HEK293T (cell line): ENCODE results near the gene SLC47A2.

Experiments used
- ARNT ChIP-seq: fragments of 450-650 bp; IDR thresholded peaks from 2 replicates; pipeline ENCODE4 v1.6.1; 2017; ENCODE audit warnings: mild to moderate bottlenecking
- BHLHE40 ChIP-seq: fragments of 450-650 bp; IDR thresholded peaks from 2 replicates; pipeline ENCODE4 v1.6.1; 2016; ENCODE audit warnings: mild to moderate bottlenecking, moderate library complexity, borderline replicate concordance
- ELF4 ChIP-seq: fragments of 450-650 bp; IDR thresholded peaks from 2 replicates; pipeline ENCODE4 v1.6.1; 2017; ENCODE audit warnings: antibody characterized with exemption
- FOXA1 ChIP-seq: fragments of 450-650 bp; IDR thresholded peaks from 2 replicates; pipeline ENCODE4 v1.6.1; 2016; ENCODE audit warnings: mild to moderate bottlenecking
- FOXK2 ChIP-seq: fragments of 450-650 bp; IDR thresholded peaks from 2 replicates; pipeline ENCODE4 v1.6.1; 2016; ENCODE audit warnings: mild to moderate bottlenecking
- FOXM1 ChIP-seq: fragments of 450-650 bp; IDR thresholded peaks from 2 replicates; pipeline ENCODE4 v1.6.1; 2017; ENCODE audit warnings: mild to moderate bottlenecking, borderline replicate concordance
- HDGF ChIP-seq: fragments of 450-650 bp; IDR thresholded peaks from 2 replicates; pipeline ENCODE4 v1.6.1; 2017; ENCODE audit warnings: antibody characterized with exemption, borderline replicate concordance
- L3MBTL2 ChIP-seq: fragments of 450-650 bp; conservative IDR thresholded peaks from 2 replicates; pipeline ENCODE4 v1.6.1; 2016; ENCODE audit warnings: mild to moderate bottlenecking
- LEF1 ChIP-seq: fragments of 450-650 bp; IDR thresholded peaks from 2 replicates; pipeline ENCODE4 v1.6.1; 2017; ENCODE audit warnings: mild to moderate bottlenecking, borderline replicate concordance
- PKNOX1 ChIP-seq: fragments of 450-650 bp; IDR thresholded peaks from 2 replicates; pipeline ENCODE4 v1.6.1; 2016
- SP1 ChIP-seq: fragments of 450-650 bp; IDR thresholded peaks from 2 replicates; pipeline ENCODE4 v1.6.1; 2017
- SUZ12 ChIP-seq: fragments of 450-650 bp; IDR thresholded peaks from 2 replicates; pipeline ENCODE4 v1.6.1; 2016; ENCODE audit warnings: mild to moderate bottlenecking
- TARDBP ChIP-seq: fragments of 450-650 bp; IDR thresholded peaks from 2 replicates; pipeline ENCODE4 v1.6.1; 2016
- ZNF384 ChIP-seq: fragments of 450-650 bp; IDR thresholded peaks from 2 replicates; pipeline ENCODE4 v1.6.1; 2016

- no peak for TF ChIP-seq FOXK2
- TF ChIP-seq ARNT, result no peak
- TF ChIP-seq PKNOX1, result no peak
- no peak for TF ChIP-seq TARDBP
- TF ChIP-seq L3MBTL2, result no peak
- TF ChIP-seq SUZ12, result no peak
- TF ChIP-seq HDGF, result no peak
- TF ChIP-seq FOXM1, result no peak
- no peak for TF ChIP-seq ZNF384
- TF ChIP-seq BHLHE40, result no peak
- TF ChIP-seq SP1, result no peak
- no peak for TF ChIP-seq LEF1
- TF ChIP-seq ELF4, result no peak
- no peak for TF ChIP-seq FOXA1
Measured at GRCh38 chr17:19718613-19719354, 2.4 kb upstream of the SLC47A2 start.
